Neural crest cell (in vitro differentiated cells): Measurements from ENCODE around the gene CIZ1. TPM values are rescaled to one million over a fixed set of nuclear protein-coding genes. Genes with fewer than 3 reads are reported as not detected.

Experiments
- DNase-seq: peaks from one replicate; pipeline ENCODE4 v3.0.0; 2021; ENCODE audit warnings: low read depth, mixed read lengths, low spot score
- H3K27ac Mint-ChIP-seq: one replicate; pipeline ENCODE4 v1.8.0; 2021; ENCODE audit warnings: mild to moderate bottlenecking, mixed read lengths; ENCODE audit not compliant: unreplicated experiment
- H3K27me3 Mint-ChIP-seq: 2 replicates; pipeline ENCODE4 v1.8.0; 2021; ENCODE audit warnings: low read depth, mild to moderate bottlenecking, mixed read lengths
- H3K36me3 Mint-ChIP-seq: 2 replicates; pipeline ENCODE4 v1.8.0; 2021; ENCODE audit warnings: low read depth, mild to moderate bottlenecking, mixed read lengths
- H3K4me1 Mint-ChIP-seq: 2 replicates; pipeline ENCODE4 v1.8.0; 2021; ENCODE audit warnings: mixed read lengths
- H3K4me3 Mint-ChIP-seq: one replicate; pipeline ENCODE4 v1.8.0; 2021; ENCODE audit warnings: mild to moderate bottlenecking, mixed read lengths
- H3K9me3 Mint-ChIP-seq: 2 replicates; pipeline ENCODE4 v1.8.0; 2021; ENCODE audit warnings: mixed read lengths
- CTCF ChIP-seq: fragments of 200-600 bp; sonication (generic); conservative IDR thresholded peaks from 2 replicates; pipeline ENCODE4 v1.5.0; 2021; ENCODE audit warnings: antibody characterized with exemption, mild to moderate bottlenecking
- total RNA-seq: library from RNA; stranded (reverse); gene quantifications from 2 replicates; pipeline ENCODE4 v1.2.1, GENCODE V29; 2021

The CIZ1 gene
- total RNA-seq, 1 donor from 2014 or later = 226 TPM

GRCh38 chr9:128208386-128208785 is 17.0 kb upstream of the CIZ1 start:
- Mint-ChIP-seq H3K4me1 (peaks cover 30% of the 10 kb centered on the region), H3K9me3 (no peaks in the 10 kb centered on the region), H3K27me3 (no peaks in the 10 kb centered on the region), H3K4me3 (no peak overlapping the region), H3K36me3 (no peaks in the 10 kb centered on the region), H3K27ac (no peak overlapping the region)
- no peak for DNase-seq
- TF ChIP-seq CTCF = no peak

GRCh38 chr9:128206916-128207910 is 15.8 kb upstream of the CIZ1 start:
- H3K27me3 Mint-ChIP-seq = no peaks in the 10 kb centered on the region
- DNase-seq = no peak
- H3K27ac Mint-ChIP-seq = no peak overlapping the region
- TF ChIP-seq CTCF = no peak
- H3K9me3 Mint-ChIP-seq = no peaks in the 10 kb centered on the region
- H3K36me3 Mint-ChIP-seq = no peaks in the 10 kb centered on the region
- peak overlapping the region; percentile 58 for H3K4me3 Mint-ChIP-seq
- H3K4me1 Mint-ChIP-seq = peaks cover 36% of the 10 kb centered on the region

GRCh38 chr9:128206484-128206883 is 15.1 kb upstream of the CIZ1 start:
- no peak for DNase-seq
- H3K9me3 Mint-ChIP-seq = no peaks in the 10 kb centered on the region
- H3K4me3 Mint-ChIP-seq = peak overlapping the region; percentile 91
- no peaks in the 10 kb centered on the region for H3K27me3 Mint-ChIP-seq
- H3K36me3 Mint-ChIP-seq = no peaks in the 10 kb centered on the region
- no peak for TF ChIP-seq CTCF
- H3K4me1 Mint-ChIP-seq = peaks cover 42% of the 10 kb centered on the region
- no peak overlapping the region for H3K27ac Mint-ChIP-seq

- H3K36me3 Mint-ChIP-seq = no peaks in the 10 kb centered on the region
- H3K4me1 Mint-ChIP-seq = peaks cover 35% of the 10 kb centered on the region
- peak overlapping the region; percentile 91 for H3K4me3 Mint-ChIP-seq
- no peaks in the 10 kb centered on the region for H3K9me3 Mint-ChIP-seq
- no peak overlapping the region for H3K27ac Mint-ChIP-seq
- DNase-seq = no peak
- no peak for TF ChIP-seq CTCF
- no peaks in the 10 kb centered on the region for H3K27me3 Mint-ChIP-seq
Observed at GRCh38 chr9:128205296-128205944, 14.0 kb upstream of the CIZ1 start.

- Mint-ChIP-seq H3K4me1 (peaks cover 35% of the 10 kb centered on the region), H3K36me3 (no peaks in the 10 kb centered on the region), H3K27me3 (no peaks in the 10 kb centered on the region), H3K9me3 (no peaks in the 10 kb centered on the region), H3K27ac (peak overlapping the region; percentile 94), H3K4me3 (peak overlapping the region; percentile 91)
- DNase-seq = no peak
- no peak for TF ChIP-seq CTCF
Observed at GRCh38 chr9:128204858-128205257, 13.5 kb upstream of the CIZ1 start.
